GM03348 (cell line): Measurements from ENCODE around the gene YWHAH.

ENCODE experiments used
- DNase-seq: peaks from one replicate; pipeline ENCODE4 v3.0.0; 2012; ENCODE audit warnings: low spot score

The YWHAH gene

DNA sequence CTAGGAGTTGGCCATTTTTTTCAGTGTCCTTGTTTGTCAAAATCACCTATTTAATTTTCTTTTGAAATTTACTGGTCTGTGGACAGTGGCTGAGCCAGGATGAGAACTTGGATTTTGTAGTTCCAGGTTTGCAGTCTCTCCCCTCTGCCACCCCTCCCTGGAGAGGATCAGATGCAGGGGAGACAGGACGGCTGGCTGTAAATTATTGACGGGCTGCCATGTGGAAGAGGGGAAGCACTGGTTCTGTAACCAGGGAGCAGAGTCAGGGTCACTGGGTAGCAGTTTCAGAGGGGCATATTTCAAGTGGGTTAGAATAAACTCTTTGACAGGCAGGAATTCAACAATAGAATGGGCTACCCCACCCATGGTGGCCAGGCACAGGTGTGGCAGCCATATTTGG lies 20.6 kb upstream of the YWHAH start:
- no peak for DNase-seq

DNA sequence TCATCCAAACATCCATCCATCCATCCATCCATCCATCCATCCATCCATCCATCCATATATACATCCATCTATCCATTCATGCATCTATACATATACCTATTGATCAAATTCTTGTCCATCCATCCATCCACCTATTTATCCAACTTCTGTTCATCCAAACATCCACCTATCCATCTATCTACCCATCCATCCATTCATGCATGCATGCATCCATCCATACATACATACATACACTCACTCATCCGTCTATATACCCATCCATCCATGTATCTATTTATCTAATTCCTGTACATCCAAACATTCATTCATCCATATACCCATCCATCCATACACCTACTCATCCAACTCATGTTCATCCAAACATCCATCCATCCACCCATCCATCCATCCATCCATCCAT lies 19.3 kb upstream of the YWHAH start:
- DNase-seq, result no peak

DNA sequence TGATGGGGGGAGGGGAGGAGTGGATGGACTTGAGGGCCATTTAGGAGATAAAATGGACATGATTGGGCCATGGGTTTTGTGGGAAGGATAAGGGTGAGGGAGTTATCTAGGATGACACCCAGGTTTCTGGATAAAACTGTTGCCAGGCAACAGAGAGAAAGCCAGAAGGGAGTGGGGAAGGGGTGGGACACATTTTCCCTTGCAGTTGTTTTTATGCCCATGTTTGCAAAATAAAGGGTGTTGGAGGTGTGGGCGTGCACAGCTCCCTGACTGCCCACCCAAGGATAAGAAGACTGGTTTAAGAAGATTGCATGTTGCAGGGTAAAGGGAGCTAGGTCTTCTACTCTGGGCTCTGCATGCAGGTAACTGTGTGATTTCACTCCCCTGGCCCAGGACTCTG lies 18.3 kb upstream of the YWHAH start:
- DNase-seq, result no peak

DNA sequence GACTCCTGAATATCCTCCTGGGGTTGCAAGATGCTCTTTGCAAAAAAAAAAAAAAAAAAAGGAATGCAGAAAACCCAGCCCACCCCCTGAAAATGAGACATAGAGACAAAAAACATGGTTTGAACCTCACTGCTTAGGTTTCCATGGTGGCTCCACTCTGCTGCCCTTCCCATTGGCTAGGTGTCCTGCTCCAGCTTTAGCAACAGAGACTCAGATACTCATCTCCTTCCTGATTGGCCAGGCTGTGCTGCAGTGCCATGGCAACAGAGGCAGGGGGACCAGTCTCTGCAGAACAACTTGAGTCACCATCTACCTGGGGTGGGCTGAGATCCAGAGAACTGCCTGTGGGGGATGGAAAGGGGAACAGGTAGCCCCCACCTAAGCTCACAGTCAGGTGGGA lies 17.4 kb upstream of the YWHAH start:
- no peak for DNase-seq

GRCh38 chr22:31927562-31927961 lies 16.8 kb upstream of the YWHAH start:
- no peak for DNase-seq

DNA sequence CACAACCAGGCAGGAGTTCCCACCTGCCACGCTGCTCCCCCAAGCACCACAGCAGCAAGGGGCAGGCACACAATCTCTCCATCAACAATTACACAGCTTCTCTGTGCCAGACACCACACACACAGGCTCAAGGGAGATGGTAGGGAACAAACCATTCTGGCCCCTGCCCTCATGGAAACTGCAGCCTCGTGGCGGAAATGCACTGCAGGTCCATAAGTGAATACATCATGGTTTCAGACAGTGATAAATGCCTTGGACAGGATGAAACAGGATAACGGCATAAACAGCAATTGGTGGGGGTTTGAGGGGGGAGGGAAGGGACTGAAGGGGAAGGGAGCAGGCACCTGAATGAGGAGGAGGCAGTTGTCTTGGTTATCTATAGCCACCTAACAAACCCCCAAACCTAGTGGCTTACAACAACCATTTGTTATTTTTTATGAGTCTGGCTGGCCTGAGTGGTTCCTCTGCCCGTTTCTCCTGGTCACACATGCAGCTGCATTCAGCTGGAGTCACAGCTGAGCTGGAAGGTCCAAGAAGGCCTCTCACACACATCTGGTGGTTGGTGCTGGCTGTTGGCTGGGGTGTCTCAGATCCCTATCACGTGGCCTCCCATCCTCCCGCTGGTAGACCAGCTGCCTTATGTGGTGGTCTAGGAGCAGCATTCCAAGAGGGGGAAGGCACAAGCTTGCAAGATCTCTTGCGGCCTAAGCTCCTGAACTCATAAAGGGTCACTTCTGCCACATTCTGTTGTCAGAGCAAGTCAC lies 15.0 kb upstream of the YWHAH start:
- peak; percentile 30 for DNase-seq

- no peak for DNase-seq
These were observed 11.5 kb upstream of the YWHAH start for GRCh38 chr22:31932863-31933262.

DNA sequence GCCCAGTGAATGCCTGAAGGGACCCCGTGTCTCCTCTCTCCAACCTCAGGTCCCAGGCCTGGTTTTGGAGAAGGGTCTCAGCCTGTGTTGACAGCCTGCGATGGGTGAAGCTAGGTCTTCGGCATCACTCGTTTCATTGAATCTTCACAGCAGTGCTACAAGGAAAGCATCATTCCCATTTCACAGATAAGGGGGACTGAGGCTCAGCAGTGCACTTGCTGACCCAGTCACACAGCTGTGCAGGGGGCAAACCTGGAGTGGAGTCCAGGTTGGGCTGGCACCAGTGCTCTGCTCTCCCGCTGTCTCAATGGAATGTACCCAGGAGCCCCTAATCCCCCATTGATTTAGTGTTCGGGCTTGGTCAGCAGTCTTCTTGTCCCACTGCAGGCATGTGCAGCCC lies 10.9 kb upstream of the YWHAH start:
- DNase-seq, result no peak

GRCh38 chr22:31933816-31934482 lies 10.4 kb upstream of the YWHAH start:
- DNase-seq, result no peak

DNA sequence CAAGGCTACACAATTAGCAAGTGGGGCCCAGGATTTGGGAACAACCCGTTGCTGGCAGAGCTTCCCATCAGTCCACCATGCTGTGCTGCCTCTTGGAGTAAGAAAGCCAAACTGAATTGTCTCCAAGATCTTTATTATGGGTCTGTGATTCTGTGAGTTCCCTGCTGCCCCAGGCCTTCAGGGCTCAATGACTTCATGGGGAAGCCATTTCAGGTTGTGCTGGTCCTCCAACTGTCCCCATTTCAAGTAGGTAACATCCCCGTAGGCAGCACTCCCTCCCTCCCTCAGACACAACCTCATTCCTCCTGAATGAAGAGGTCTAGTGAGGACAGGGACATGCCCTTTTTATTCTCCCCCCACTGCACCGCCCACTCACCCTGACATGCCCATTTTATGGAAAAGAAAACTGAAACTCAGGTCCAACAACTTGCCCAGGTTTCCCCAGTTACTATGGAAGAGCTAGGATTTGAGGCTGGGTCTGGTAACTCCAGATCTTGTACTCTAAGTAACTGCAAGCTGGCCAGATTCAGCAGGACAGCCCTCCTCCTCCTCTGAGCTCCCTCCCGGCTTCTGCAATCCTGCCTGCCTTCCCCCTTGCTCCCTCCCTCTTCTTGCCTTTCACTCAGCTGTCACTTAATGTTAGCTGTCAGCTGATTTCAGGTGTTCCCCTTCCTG lies 8.2 kb upstream of the YWHAH start:
- DNase-seq, result no peak

- no peak for DNase-seq
These were observed 7.0 kb upstream of the YWHAH start for GRCh38 chr22:31937341-31937740.

DNA sequence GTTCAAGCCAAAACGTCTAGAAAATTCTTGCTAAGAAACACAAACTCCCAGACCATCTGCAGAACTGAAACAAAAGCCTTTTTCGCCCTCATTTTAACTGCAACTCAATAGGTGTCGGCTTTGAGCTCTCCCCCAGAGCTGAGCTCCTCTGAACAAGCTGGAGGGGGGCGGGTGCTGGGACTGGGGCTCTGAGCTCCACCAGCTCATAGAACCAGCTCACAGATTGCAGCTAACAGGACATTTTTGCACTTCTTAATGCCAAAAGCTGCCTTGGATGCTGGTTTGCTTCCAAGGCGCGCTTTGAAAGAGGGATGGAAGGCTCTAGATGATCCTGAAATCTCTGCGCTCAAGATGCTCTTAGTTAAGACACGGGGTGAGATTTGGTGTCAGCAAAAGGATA lies 6.0 kb upstream of the YWHAH start:
- DNase-seq, result no peak

DNA sequence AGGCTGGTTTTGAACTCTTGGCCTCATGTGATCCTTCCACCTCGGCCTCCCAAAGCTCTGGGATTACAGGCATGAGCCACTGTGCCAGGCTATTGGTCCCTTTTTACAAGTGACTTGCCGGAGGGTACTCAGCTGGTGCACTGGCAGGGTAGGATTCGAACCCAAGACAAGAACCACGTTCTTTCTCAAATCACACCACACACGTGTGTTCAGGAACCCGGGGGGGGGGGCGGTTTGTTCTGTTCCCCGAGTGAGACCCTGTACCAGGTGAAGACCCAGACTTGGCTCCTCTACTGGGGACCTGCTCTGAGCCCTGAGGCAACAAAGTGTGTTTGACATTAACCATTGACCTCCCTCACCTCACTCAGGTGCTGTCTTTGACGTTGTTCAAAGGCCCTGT lies 3.8 kb upstream of the YWHAH start:
- no peak for DNase-seq

GRCh38 chr22:31942091-31942490 lies 2.2 kb upstream of the YWHAH start:
- no peak for DNase-seq

DNA sequence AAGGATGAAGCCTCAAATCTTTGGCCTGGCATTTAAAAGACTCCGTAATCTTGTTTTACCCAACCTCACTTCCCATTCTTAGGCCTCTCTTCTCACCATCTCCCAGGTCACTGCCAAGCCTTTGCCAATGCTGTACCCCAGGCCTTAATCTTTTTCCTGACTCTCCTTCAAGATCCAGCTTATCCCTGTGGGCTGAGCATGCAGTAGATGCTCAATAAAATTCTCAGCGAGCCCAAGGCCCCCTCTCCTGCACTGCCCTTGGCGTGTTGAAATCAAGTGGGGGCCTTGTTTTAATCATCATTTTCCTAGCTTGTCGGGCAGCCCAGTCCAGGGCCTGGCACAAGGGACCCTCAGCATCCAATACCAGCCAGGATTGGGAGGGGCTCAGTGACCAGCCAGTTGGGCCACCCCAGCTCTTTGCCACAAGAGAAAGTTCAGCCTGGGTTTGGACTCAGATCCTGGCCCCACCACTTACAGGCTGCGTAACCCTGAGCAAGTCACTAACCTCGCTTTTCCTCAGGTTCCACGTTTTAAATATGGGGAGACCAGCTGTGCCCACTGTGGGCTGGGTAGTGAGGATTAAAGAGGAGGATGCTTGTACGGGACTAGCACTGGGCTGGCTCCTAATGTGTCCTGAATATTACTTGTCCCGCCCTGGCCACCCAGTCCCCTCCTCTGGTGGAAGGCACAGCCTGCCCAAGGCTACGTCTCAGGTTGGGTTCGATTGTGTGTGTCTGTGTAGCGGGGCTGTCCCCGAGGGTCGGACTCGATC lies 943 bp upstream of the YWHAH start:
- DNase-seq, result no peak

DNA sequence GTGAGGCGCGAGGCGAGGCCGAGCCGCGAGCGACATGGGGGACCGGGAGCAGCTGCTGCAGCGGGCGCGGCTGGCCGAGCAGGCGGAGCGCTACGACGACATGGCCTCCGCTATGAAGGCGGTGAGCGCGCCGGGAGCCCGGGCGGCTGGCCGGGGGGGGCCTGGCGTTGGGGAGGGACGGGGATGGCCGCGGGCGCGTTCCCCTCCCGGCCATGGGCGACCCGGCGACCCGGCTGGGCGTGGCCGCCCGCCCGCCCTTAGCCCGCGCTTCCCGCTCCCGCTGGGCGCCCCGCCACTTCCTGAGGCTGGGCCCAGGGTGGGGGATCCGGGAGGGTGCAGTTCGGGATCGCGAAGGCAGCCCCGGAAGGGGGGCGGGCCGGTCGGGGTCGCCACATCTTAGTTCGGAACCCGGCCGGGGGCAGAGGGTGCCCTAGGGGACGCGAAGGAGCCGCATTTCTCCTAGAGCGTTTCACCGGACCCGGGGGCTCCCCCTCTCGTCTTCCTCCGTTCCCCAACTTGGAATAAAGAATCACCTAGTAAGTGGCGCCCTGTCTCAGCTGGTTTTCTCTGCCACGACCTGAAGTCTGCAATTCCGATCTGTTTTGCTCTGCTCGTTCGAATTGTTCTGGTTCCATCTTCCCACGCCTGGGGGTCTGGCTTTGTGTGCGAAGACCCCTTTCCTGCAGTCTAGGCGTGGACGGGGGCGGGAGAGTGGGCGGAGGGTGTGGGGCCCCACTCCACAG lies 536 bp downstream of the YWHAH start:
- DNase-seq, result peak; percentile 81

- DNase-seq, result no peak
These were observed 1.1 kb downstream of the YWHAH start for GRCh38 chr22:31945443-31945855.

- DNase-seq, result no peak
These were observed 1.8 kb downstream of the YWHAH start for GRCh38 chr22:31945971-31946680.

- no peak for DNase-seq
These were observed 3.0 kb downstream of the YWHAH start for GRCh38 chr22:31947296-31947695.

- no peak for DNase-seq
These were observed 3.7 kb downstream of the YWHAH start for GRCh38 chr22:31948002-31948401.

DNA sequence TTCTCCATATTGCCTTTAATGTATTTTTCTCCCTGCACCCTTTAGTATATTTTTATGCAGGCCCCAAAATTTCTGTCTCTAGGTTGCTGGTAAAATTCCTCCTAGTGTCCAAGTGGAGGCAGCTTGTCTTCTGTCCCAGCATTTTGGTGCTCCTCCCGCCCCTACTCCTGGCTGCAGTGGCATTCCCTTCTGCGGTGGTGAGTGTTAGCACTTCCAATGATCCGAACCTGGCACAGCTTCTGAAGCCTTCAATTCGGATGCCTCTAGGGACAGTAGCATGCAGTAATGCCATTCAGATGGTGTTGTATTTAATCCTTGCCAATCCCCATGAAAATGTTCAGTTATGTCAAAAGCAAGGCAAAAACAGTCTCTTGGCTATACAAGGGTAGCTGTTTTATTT lies 5.9 kb downstream of the YWHAH start:
- DNase-seq, result peak; percentile 37
